HG03469 (cell line): ENCODE data around the gene LRCOL1.

ENCODE experiments used
- ATAC-seq: cut with Tn5 transposase; IDR thresholded peaks from one replicate; pipeline ENCODE4 v1.9.1; 2021; ENCODE audit warnings: mild to moderate bottlenecking, moderate library complexity, moderate number of reproducible peaks; ENCODE audit not compliant: unreplicated experiment

The LRCOL1 gene

GRCh38 chr12:132637811-132638210, 27.4 kb upstream of the LRCOL1 start:
- no peak for ATAC-seq

DNA sequence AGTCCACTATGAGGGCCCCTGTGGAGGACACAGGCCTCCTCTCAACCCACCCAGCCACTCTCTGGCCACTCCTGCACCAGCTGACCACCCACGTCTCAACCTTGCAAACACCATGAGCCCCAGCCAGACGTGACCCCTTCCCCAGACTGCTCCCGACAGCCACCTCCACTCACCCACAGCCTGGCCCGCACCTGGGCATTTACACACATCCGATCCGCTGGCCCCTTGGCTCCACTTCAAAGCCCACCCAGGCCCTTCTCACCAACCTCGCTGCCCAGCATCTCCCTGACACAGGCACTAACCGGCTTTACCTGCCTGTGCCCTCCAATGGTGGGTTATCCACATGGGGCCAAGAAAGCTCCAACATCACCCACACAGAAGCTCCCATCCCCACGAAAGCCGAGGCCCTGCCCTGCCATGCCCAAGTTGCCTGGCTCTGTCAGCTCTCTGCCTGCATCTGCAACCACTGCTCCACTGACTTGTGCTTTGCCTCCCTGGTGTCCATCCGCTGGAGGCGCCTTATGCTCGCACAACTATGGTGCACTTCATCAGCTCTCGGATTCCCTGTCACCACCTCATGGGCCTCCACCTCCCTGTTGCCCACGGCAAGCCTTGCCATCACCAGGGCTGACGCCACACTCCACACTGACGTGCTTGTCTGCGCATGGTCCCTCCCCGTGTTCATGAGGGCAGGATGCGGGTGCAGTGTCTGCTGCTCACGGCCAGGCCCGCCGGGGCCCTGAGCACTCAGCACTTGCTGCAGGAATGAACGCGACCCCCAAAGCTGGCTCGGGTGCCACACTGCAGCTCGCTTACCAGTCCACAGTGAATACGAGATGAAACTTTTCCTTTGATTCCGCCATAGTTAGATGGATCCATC, 24.9 kb upstream of the LRCOL1 start:
- ATAC-seq: no peak

- no peak for ATAC-seq
Measured at GRCh38 chr12:132634411-132634990, 24.1 kb upstream of the LRCOL1 start.

DNA sequence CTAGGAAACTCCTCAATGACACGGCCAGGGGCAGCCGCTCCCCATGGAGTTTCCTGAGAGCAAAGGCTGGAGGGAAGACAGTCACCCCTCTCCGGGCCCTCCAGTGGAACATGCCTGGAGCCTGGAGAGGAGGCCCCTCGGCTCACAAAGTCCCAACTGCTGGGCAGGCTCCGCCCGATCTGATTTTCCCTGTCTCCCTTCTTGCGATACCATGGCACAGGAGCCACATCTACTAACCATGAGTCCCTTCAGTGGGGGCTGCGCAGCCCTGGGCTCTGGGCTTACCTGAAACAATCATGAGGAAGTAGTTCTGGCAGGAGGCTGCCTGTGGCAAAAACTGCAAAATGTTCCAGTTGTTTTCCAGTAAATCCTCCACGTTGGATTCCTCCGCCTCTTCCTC, 23.5 kb upstream of the LRCOL1 start:
- ATAC-seq: no peak

DNA sequence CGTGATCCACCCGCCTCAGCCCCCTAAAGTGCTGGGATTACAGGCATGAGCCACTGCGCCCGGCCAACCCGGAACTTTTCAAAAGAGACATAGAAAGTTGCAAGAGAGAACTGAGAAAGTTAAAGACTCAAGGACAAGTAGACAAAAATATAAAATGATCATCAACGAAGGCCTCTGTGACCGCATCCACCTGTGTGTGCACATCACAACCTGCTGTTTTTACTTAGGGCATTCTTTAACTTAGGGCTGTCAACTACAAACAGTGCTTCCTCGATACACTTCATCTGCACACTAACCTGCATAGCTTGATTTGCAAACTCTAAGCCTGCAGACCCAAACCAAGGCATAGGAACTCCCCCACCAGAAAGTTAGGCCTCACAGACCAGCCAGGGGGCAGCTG, 23.0 kb upstream of the LRCOL1 start:
- no peak for ATAC-seq

GRCh38 chr12:132632521-132633228, 22.3 kb upstream of the LRCOL1 start:
- no peak for ATAC-seq

GRCh38 chr12:132631666-132632065, 21.3 kb upstream of the LRCOL1 start:
- no peak for ATAC-seq

DNA sequence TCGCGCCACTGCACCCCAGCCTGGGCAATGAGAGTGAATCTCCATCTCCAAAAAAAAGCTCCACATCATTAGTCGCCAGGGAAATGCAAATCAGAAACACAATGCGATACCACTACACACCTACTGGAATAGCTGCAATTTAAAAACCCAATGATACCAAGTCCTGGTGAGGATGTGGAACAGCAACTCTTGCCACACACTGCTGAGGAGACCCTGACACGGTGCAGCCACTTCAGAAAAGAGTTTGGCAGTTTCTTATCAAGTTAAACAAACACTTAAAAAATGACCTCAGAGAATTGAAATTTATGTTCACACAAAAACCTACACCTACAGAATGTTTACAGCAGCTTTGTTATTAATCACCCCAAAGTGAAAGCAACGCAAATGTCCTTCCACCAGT, 20.3 kb upstream of the LRCOL1 start:
- ATAC-seq: no peak

DNA sequence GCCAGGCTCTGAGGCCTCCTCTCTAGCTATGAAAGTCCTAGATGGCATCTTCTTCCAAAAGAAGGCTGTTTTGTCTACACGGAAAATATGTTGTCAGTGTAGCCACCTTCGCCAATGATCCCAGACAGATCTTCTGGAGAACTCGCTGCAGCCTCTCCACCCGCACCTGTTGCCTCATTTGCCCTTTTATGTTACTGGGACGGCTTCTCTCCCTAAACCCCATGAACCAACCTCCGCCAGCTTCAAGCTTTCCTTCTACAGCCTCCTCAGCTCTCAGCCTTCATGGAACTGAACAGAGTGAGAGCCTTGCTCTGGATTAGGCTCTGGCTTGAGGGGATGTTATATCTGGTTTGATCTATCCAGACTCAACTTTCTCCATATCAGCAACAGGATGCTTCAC, 18.9 kb upstream of the LRCOL1 start:
- ATAC-seq: no peak

GRCh38 chr12:132625731-132626430, 15.5 kb upstream of the LRCOL1 start:
- no peak for ATAC-seq

DNA sequence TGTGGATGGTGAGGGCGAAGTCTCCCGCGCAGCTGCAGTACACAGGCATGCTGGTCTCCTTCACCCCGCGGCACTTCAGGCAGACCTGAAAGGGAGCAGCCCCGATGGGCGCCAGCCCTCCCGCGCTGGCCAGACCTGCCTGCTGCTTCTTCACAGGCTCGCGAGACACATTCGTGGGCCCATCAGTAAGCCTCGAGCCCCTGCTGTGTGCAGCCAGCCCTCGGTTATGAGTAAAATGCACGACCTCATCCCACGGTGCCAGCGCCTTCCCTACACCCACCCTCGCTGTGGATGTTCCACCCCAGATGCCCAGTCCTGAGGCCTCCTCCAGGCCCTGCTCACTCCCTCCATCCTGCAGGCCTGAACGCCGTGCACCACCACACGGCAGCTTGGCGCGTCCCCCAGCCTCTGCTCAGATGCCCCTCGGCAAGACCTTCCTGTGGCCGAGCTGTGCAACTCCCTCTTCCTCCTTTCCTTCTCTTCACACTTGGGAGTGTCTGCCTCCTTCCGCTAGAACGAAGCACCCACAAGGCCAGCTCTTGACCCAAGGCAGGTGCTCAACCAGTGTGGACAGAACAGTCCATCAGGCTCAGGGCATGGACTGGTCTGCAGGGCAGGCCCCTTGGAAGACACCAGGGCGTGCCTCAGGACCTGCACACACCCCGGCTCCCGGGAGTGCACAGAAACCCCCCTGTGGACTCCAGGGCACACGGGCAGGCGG, 14.7 kb upstream of the LRCOL1 start:
- no peak for ATAC-seq

DNA sequence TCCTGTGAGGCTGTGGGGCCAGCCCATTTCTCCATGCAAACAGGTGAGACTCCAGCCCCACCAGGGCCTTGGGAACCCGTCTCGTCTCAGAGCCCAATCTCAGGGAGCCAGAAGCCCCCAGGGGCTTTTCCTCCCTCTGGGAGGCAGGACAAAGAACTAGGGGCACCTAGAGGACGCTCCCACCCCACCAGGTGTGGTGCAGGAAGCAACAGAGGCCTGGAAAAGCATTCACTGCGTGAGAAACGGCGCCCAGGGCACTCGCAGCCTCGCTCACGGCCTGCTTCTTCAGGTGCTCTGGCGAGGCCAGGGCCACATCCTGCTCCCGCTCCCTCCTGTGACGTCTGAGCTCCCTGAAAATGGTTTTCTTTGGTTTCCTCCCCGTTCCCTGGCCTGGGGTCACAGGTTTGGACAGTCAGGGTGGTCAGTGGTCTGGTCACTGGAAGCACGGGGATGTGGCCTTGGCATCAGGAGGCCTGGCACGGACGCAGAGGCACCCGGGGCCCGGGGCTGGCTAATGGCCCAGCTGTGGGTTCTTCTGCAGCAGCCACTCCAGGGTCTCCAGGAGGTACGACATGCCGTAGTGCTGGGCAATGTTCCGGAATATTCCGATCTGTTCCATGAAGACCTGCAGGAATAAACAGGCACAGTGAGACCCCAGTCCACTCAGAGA, 13.9 kb upstream of the LRCOL1 start:
- ATAC-seq: no peak

DNA sequence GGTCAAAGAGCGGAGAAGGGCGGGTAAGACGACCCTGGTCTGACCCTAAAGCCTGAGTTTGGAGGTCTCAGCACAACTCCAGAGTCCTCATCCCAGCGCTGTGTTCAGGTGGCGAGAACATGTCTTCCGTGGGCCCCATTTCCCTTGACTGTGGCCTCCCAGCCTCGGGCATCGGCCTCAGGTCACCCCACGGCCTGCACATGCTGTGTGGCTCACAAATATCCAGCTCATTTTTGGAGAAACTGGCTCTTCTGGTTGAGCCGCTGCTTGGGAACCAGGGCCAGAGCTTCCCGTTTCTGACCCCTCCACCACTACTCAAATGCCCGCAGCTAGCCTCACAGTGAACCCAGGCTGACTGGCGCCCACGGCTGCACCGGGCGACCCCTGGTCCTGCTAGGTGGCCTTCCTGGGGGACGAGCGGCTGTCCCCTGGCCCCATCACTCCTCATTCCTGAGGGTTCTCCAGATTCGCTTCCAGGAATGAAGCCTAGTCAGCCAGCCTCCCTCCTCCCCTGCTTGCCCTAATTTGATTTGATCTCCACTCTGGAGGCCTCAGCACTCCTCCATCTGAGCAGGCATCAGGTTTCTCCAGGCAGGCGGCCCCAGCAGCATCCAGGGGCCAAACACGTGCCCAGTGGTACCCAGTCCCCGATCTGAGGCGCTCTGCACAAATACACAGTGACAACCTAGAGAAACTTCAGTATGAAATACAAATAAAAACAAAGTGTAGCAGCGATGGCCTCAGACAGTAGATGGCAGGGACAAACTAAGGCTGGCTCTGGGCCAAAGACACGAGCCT, 12.9 kb upstream of the LRCOL1 start:
- no peak for ATAC-seq

DNA sequence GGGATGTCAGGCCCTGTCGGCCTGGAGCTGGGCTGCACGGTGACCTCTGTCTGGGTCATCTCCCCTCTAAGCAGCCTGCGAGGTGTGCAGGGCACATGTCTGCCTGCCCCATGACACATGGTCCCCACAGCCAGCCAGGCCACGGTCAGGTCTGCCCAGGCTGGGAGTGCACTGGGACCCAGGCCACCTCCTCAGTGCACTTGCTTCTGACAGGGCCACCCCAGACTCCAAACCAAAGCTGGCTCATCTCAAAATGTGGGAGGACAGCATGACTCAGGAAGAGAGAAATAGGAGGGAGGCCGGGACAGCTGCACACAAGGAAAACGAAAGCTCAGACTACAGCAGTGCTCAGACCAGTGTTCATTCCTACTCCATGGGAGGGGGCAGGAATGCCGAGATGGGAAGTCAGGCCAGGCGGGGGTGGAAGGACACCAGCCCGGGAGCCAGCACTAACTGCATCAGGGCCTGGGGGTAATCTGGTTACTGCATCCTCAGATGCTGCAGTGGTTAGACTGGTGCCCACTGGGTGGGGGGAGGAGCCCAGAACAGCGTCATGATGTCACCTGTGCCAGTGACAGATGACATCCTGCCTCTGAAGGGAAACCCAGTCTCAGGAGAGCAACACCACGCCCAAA, 12.2 kb upstream of the LRCOL1 start:
- no peak for ATAC-seq

DNA sequence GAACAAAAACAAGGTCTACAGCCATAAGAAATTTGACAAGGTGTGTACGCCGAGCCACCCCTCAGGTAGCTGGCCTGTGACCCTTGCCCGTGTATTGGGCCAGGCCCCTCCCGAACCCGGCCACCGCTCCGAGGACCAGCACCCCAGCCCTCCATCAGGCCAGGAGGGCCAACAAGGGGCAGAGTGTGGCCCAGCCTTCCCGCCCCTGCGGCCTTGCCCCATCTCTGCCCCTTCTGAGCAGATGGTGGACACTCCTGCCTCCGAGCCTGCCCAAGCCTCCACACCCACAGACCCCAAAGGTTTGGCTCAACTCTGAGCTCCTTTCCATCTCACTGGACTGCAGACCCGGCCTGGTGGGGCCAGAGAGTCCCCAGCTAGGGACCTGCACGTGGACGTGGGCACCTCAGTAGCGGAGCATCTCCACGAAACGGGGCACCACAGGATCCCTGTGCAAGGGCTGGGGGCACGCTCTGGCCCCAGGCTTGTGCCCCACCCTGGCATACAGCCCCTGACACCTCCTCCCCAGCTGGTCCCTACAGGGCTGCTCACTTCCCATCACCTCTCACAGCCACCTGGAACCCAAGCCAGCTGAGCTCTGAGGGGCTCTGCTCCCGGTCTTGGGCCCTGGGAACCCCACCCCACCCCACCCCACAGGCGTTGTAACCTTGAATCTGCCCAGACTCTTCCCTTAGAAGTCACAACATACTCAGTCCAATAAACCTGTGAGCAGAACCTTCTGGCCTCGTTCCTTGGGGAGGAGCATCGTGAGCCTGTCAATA, 11.5 kb upstream of the LRCOL1 start:
- ATAC-seq: no peak

GRCh38 chr12:132620899-132621656, 10.7 kb upstream of the LRCOL1 start:
- ATAC-seq: no peak
